ENCODE results near the gene TIFAB. TPM values are rescaled to one million over a fixed set of nuclear protein-coding genes. Genes with fewer than 3 reads are reported as not detected.

TIFAB gene
- total and polyA plus RNA-seq, 2 donors: 0.30 to 2.5 TPM

DNA sequence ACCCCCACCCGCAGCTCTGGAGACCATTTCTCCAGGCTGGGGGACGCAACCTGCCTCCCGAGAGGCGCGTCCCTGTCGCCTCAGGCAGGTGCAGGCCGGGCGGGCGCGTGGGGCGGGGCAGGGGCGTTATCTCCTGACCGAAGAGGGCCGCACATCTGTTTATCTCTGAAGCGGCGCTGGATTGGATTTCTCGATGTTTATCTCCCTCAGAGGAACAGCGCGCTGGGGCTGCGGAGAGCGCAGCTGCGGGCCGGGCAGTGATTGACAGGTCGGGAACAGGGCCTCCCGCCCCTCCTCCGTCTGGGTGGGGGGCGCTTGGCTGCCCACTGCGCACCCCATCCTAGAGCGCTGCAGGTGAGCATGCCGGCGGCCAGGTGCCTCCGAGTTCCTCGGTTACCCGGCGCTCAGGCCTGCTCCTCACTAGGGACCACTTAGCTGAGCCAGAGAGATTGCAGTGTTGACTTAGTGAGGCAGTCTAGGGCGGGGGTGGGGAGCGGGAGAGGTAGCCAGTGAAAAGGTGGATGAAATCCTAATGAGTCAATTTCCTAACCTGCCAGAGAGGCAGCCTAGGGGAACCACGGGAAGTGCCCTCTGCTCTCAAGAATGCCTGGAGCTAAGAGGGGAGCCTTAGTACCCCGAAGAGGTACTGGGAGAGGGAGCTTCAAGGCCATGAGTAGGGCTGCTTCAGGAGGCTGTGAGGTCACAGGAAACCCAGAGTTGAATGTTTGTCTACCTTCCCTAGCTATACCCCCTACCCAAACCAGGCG lies 39.6 kb upstream of the TIFAB start:
- 11% methylated on average over 40 of the region's 40 CpGs for WGBS
- Histone ChIP-seq H3K4me3 (ENCODE audit: low read length in 2 of 2) (no peak overlapping the region), H3K27ac (ENCODE audit: low read depth in 1 of 2, low read length in 1 of 2) (no peak overlapping the region), H3K9me3 (ENCODE audit: control insufficient read depth in 2 of 2, insufficient read depth in 1 of 2, low read length in 1 of 2) (peaks cover 0 to 10% of the 10 kb centered on the region in 2 donors), H3K36me3 (ENCODE audit: control insufficient read depth in 2 of 2, insufficient read depth in 2 of 2, low read length in 1 of 2) (no peaks in the 10 kb centered on the region), H3K27me3 (ENCODE audit: control insufficient read depth in 2 of 2, insufficient read depth in 1 of 2, low read length in 1 of 2) (peaks cover 59 to 89% of the 10 kb centered on the region in 2 donors), H3K4me1 (ENCODE audit: control insufficient read depth in 2 of 2, insufficient read depth in 2 of 2, low read length in 2 of 2) (peaks cover 0 to 38% of the 10 kb centered on the region in 2 donors)
- peak in 4 of 9 donors; percentile 15 to 49 (median 23) for DNase-seq (ENCODE audit: low read depth in 6 of 9, low spot score in 9 of 9)

DNA sequence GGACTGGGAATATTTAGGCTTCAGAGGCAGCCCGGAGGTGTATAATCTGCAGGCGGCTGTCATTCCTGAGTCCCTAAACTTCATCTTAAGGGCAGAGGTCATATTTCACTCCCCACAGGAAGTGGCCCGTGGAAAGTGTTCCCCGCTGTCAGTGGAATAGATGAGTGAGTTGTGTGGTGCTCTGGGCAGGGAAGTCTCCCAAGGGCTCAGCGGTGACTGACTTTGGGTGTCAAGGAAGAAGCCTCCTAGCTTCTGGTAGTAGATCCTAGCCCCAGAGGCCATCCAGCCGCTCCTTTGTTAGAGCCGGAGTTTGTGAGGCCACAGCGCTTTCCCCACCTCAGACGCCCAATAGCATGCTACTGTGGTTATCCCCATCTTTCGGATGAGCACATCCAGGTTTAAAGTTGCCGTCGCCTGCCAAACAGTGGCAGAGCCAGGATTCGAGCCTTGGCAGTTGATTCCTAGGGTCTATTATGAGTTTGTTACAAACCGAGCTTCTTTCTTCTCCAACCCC lies 38.9 kb upstream of the TIFAB start:
- no peak overlapping the region for H3K27ac ChIP-seq (ENCODE audit: low read depth in 1 of 2, low read length in 1 of 2)
- H3K4me1 ChIP-seq (ENCODE audit: control insufficient read depth in 2 of 2, insufficient read depth in 2 of 2, low read length in 2 of 2): peaks cover 0 to 38% of the 10 kb centered on the region in 2 donors
- no peak overlapping the region for H3K4me3 ChIP-seq (ENCODE audit: low read length in 2 of 2)
- H3K9me3 ChIP-seq (ENCODE audit: control insufficient read depth in 2 of 2, insufficient read depth in 1 of 2, low read length in 1 of 2): peaks cover 0 to 10% of the 10 kb centered on the region in 2 donors
- DNase-seq (ENCODE audit: low read depth in 6 of 9, low spot score in 9 of 9): no peak
- 19% methylated on average over 14 of the region's 14 CpGs for WGBS
- peaks cover 65 to 93% of the 10 kb centered on the region in 2 donors for H3K27me3 ChIP-seq (ENCODE audit: control insufficient read depth in 2 of 2, insufficient read depth in 1 of 2, low read length in 1 of 2)
- H3K36me3 ChIP-seq (ENCODE audit: control insufficient read depth in 2 of 2, insufficient read depth in 2 of 2, low read length in 1 of 2): no peaks in the 10 kb centered on the region

DNA sequence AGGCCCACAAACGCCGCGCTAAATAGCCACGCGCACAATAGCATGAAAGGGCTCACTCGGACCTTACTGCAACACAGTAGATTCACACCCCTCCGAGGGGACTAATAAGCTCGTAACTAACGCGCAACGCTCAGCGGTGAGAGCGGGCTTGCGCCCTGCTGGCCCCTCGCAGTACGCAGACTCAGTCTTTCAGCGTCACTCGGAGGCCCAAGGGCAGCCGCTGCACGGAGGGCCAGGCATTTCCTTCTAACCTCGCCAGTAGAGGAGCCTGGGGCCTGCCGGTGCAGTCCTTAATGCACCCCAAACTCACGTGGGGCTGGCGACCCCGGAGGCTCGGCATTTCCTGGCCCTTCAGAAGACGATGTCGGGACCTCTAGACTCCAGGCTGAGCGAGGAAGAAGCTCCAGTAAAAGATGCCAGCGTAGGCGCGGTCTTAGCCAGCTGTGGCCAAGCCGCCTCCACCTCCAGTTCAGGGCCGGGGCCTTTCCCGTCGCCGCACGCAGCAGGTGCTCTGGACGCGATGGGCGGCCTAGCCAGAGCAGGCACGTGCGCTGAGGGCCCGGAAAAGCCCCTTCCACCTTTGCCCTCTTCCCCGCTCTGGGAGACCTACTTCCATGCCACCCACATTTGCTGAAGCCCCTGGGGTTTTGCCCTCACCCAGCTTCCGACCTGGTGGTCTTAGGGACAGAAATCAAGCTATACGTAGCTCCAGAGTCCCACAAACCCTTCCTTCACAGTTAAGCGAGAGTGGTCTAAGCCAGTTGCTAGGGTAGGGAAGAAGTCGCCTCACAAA lies 38.3 kb upstream of the TIFAB start:
- Histone ChIP-seq H3K27ac (ENCODE audit: low read depth in 1 of 2, low read length in 1 of 2) (no peak overlapping the region), H3K36me3 (ENCODE audit: control insufficient read depth in 2 of 2, insufficient read depth in 2 of 2, low read length in 1 of 2) (no peaks in the 10 kb centered on the region), H3K9me3 (ENCODE audit: control insufficient read depth in 2 of 2, insufficient read depth in 1 of 2, low read length in 1 of 2) (peaks cover 0 to 10% of the 10 kb centered on the region in 2 donors), H3K27me3 (ENCODE audit: control insufficient read depth in 2 of 2, insufficient read depth in 1 of 2, low read length in 1 of 2) (peaks cover 70 to 99% of the 10 kb centered on the region in 2 donors), H3K4me3 (ENCODE audit: low read length in 2 of 2) (no peak overlapping the region), H3K4me1 (ENCODE audit: control insufficient read depth in 2 of 2, insufficient read depth in 2 of 2, low read length in 2 of 2) (peaks cover 0 to 38% of the 10 kb centered on the region in 2 donors)
- WGBS: 10% methylated on average over 49 of the region's 49 CpGs
- DNase-seq (ENCODE audit: low read depth in 6 of 9, low spot score in 9 of 9): peak in 1 of 9 donors; percentile 6

DNA sequence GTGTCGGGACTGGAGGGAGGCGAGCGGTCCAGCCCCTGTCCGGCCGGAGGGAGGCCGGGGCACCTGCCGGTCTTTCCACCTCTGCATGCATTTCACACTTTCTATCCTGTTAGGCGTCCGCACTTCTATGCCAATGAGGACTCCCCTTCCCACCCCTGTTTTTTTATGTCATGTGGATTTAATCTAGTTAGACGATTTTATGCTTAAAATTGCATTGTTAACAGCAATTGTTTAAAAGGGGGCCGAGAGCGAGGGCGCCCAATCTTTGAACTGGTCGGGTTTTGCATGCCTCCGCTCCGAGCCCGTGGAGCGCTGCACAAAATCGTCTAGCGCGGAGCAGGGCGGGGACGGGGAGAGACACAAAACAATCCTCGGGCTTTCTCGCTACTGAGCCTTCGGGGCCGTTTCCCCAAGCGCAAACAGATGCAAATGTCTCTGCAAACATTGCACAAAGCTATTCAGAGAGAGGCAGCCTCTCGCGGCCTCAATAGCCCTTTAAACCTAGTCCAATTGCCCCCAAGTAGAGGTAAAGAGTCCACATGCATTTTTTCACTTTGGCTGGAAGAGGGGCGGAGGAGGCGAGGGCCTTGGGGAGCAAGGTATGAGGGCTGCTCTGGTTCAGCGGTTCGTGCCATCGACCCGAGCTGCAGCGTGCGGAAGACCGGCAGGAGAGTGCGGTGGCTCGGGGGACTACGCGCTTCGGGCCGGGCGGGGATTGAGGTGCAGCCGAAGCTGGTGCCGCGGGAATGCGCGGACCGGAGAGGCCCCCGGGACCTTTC lies 37.5 kb upstream of the TIFAB start:
- Histone ChIP-seq H3K4me1 (ENCODE audit: control insufficient read depth in 2 of 2, insufficient read depth in 2 of 2, low read length in 2 of 2) (peaks cover 0 to 38% of the 10 kb centered on the region in 2 donors), H3K4me3 (ENCODE audit: low read length in 2 of 2) (no peak overlapping the region), H3K36me3 (ENCODE audit: control insufficient read depth in 2 of 2, insufficient read depth in 2 of 2, low read length in 1 of 2) (no peaks in the 10 kb centered on the region), H3K27ac (ENCODE audit: low read depth in 1 of 2, low read length in 1 of 2) (no peak overlapping the region), H3K27me3 (ENCODE audit: control insufficient read depth in 2 of 2, insufficient read depth in 1 of 2, low read length in 1 of 2) (peaks cover 70 to 96% of the 10 kb centered on the region in 2 donors), H3K9me3 (ENCODE audit: control insufficient read depth in 2 of 2, insufficient read depth in 1 of 2, low read length in 1 of 2) (peaks cover 0 to 10% of the 10 kb centered on the region in 2 donors)
- DNase-seq (ENCODE audit: low read depth in 6 of 9, low spot score in 9 of 9): peak in 1 of 9 donors; percentile 9
- WGBS: 5% methylated on average over 53 of the region's 53 CpGs

DNA sequence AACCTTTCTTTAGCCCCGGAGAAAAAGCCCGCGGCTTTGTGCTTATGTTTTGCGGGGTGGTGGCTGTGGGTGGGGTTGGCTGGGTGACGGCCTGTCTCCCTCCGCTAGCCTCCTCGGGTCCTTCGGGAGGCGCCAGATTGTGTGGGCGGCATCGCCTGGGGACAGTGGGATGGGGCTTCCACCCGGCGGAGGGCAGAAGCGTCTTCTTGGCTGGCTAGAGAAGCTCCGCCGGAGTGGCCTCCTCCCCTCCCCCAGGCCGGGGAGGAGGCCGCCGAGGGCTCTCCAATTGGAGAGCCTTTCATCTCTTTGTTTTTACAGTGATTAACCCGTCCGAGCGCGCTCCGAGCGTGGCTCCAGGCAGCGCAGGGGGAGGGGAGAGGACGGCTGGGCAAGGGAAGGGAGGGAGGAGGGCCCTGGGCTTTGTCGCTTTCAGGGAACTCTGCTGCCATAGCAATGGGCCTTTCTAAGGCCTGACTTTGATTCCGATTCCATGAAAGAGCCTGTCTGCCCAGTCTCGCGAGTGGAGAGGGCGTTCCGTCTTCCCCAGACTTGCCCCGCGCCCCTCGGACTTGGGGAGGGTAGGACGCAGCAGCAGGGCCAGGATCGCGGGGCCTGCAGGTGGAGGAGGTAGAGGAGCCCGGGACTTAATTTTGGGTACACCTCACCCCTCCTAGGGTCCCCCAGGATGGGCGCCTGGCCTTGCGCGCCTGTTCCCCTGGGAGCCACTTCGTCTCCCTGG lies 36.7 kb upstream of the TIFAB start:
- H3K27ac ChIP-seq (ENCODE audit: low read depth in 1 of 2, low read length in 1 of 2): no peak overlapping the region

DNA sequence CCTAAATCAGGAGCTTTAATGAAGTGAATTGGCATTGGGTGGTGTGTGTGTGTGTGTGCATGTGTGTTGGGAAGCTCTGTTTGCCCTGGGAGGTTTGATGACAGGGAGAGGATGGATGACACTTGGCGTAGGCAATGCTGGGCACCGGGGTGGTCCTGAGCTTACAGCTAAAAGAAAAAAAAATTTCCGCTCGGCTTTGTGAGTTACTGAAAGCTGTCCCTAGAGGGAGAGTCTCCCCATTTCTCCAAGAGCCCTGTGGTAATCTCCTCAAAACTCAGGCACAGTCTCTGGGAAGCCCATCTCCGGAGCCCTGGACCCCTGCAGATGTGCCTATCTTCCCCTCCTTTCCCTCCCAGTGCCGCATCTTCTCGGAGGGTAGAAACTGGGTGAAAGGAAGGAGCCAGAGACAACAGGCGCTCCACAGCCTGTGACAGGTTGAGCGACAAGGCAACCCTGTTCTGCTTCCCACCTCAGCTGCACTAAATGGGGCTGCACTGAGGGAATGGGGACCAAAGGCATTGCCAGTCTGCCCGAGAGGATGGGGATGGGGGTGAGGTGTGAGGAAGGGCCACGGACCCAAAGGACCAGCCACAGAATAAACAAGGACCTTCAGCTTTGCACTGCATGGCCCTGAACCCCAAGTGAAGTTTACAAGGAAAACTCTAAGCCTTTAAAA lies 35.8 kb upstream of the TIFAB start:
- Histone ChIP-seq H3K9me3 (ENCODE audit: control insufficient read depth in 2 of 2, insufficient read depth in 1 of 2, low read length in 1 of 2) (peaks cover 0 to 10% of the 10 kb centered on the region in 2 donors), H3K27ac (ENCODE audit: low read depth in 1 of 2, low read length in 1 of 2) (no peak overlapping the region), H3K36me3 (ENCODE audit: control insufficient read depth in 2 of 2, insufficient read depth in 2 of 2, low read length in 1 of 2) (no peaks in the 10 kb centered on the region), H3K4me3 (ENCODE audit: low read length in 2 of 2) (no peak overlapping the region), H3K4me1 (ENCODE audit: control insufficient read depth in 2 of 2, insufficient read depth in 2 of 2, low read length in 2 of 2) (peaks cover 0 to 34% of the 10 kb centered on the region in 2 donors), H3K27me3 (ENCODE audit: control insufficient read depth in 2 of 2, insufficient read depth in 1 of 2, low read length in 1 of 2) (peaks cover 66 to 89% of the 10 kb centered on the region in 2 donors)
- 25% methylated on average over 11 of the region's 11 CpGs for WGBS
- no peak for DNase-seq (ENCODE audit: low read depth in 6 of 9, low spot score in 9 of 9)

More for the DNA sequence above, 36.7 kb upstream of the TIFAB start:
- Histone ChIP-seq H3K27me3 (ENCODE audit: control insufficient read depth in 2 of 2, insufficient read depth in 1 of 2, low read length in 1 of 2) (peaks cover 67 to 93% of the 10 kb centered on the region in 2 donors), H3K36me3 (ENCODE audit: control insufficient read depth in 2 of 2, insufficient read depth in 2 of 2, low read length in 1 of 2) (no peaks in the 10 kb centered on the region), H3K4me1 (ENCODE audit: control insufficient read depth in 2 of 2, insufficient read depth in 2 of 2, low read length in 2 of 2) (peaks cover 0 to 38% of the 10 kb centered on the region in 2 donors), H3K4me3 (ENCODE audit: low read length in 2 of 2) (no peak overlapping the region), H3K9me3 (ENCODE audit: control insufficient read depth in 2 of 2, insufficient read depth in 1 of 2, low read length in 1 of 2) (peaks cover 0 to 10% of the 10 kb centered on the region in 2 donors)
- DNase-seq (ENCODE audit: low read depth in 6 of 9, low spot score in 9 of 9): no peak
- 5% methylated on average over 44 of the region's 44 CpGs for WGBS

DNA sequence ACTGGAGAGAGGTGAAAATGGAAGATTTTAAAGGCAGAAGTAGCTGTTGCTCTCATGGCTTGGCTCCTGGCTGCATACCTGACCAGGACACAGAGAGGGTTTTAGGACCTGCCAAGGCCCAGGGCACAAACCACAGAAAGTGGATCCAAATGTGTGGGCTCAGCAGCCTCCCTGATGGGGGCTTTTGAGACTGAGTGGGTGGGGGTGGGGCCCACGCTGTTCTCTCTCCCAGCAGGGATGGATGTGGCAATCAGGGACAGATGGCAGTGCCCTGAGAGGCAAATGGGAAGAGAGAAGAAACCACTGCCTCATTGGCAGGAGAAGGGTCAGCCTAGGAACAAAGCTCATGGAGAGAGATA lies 34.9 kb upstream of the TIFAB start:
- Histone ChIP-seq H3K4me1 (ENCODE audit: control insufficient read depth in 2 of 2, insufficient read depth in 2 of 2, low read length in 2 of 2) (peaks cover 0 to 29% of the 10 kb centered on the region in 2 donors), H3K4me3 (ENCODE audit: low read length in 2 of 2) (no peak overlapping the region), H3K27ac (ENCODE audit: low read depth in 1 of 2, low read length in 1 of 2) (no peak overlapping the region), H3K9me3 (ENCODE audit: control insufficient read depth in 2 of 2, insufficient read depth in 1 of 2, low read length in 1 of 2) (peaks cover 0 to 10% of the 10 kb centered on the region in 2 donors), H3K36me3 (ENCODE audit: control insufficient read depth in 2 of 2, insufficient read depth in 2 of 2, low read length in 1 of 2) (no peaks in the 10 kb centered on the region), H3K27me3 (ENCODE audit: control insufficient read depth in 2 of 2, insufficient read depth in 1 of 2, low read length in 1 of 2) (peaks cover 63 to 85% of the 10 kb centered on the region in 2 donors)
- no peak for DNase-seq (ENCODE audit: low read depth in 6 of 9, low spot score in 9 of 9)
- WGBS: 68% methylated on average over 1 of the region's 1 CpG

Data from thymus (tissue), 11 donors.